ENCODE results near the gene MARS2.

Gene MARS2

GRCh38 chr2:197740200-197740599 is 35.0 kb downstream of the MARS2 start:
- no peak for DNase-seq
- TF ChIP-seq GATA1 (IDR thresholded peaks at IDR 0.05; ENCODE audit: low read depth, low read length) (no peak), POLR2A (IDR thresholded peaks at IDR 0.05; ENCODE audit: low read length) (no peak)
